BE2C (cell line): ENCODE data around the gene PLOD1.
"Not testable (repeated sequence)": the region's sequence is repeated elsewhere in the genome, so short reads cannot be mapped to it uniquely, and the experiment has no call there.

Experiments
- DNase-seq: peaks from one replicate; pipeline ENCODE4 v3.0.0-alpha.2; 2020
- H3K27me3 ChIP-seq: fragments of 250-450 bp; sonication (Bioruptor Pico); 2 replicates; pipeline ENCODE4 v1.5.1; 2020; ENCODE audit warnings: mild to moderate bottlenecking
- H3K36me3 ChIP-seq: fragments of 250-450 bp; sonication (Bioruptor Pico); 2 replicates; pipeline ENCODE4 v1.5.1; 2020; ENCODE audit warnings: mild to moderate bottlenecking
- H3K4me1 ChIP-seq: fragments of 250-450 bp; sonication (Bioruptor Pico); 2 replicates; pipeline ENCODE4 v1.5.1; 2020
- H3K4me3 ChIP-seq: 2 replicates; pipeline ENCODE4 v1.5.1; 2011; ENCODE audit warnings: low read depth, low read length
- H3K9me3 ChIP-seq: fragments of 250-450 bp; sonication (Bioruptor Pico); 2 replicates; pipeline ENCODE4 v1.5.1; 2020
- CTCF ChIP-seq: IDR thresholded peaks from 2 replicates; pipeline ENCODE4 v1.5.1; 2012; ENCODE audit warnings: mild to moderate bottlenecking, low read depth, low read length

The PLOD1 gene

DNA sequence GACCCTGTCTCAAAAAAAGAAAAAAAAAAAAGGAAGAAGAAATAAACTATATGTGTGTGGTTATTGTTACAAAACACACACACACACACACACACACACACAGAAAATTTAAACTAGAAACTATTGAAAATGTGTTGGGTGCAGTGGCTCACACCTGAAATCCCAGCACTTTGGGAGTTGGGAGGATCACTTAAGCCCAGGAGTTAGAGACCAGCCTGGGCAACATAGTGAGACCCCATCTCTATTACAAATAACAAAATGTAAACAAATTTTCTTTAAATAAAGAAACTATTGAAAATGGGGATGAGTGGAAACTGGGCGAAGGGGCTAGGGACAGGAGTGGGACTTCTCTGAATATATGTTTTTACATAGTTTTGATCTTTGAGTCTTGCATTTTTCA is 31.3 kb upstream of the PLOD1 start:
- H3K9me3 ChIP-seq, result no peaks in the 10 kb centered on the region

GRCh38 chr1:11904156-11904555 is 30.4 kb upstream of the PLOD1 start:
- DNase-seq, H3K36me3 ChIP-seq, H3K9me3 ChIP-seq: not testable (repeated sequence)

More for the DNA sequence above, 31.3 kb upstream of the PLOD1 start:
- no peak overlapping the region for H3K4me3 ChIP-seq
- H3K27me3 ChIP-seq, result no peaks in the 10 kb centered on the region
- no peak for DNase-seq
- 0 out of 2 replicates have a peak, but pooled peaks cover 3% of the 10 kb centered on the region for H3K4me1 ChIP-seq
- no peaks in the 10 kb centered on the region for H3K36me3 ChIP-seq
- TF ChIP-seq CTCF, result no peak

GRCh38 chr1:11904978-11905377 is 29.5 kb upstream of the PLOD1 start:
- no peaks in the 10 kb centered on the region for H3K36me3 ChIP-seq
- H3K4me1 ChIP-seq, result peaks cover 3% of the 10 kb centered on the region; the same call in 1 of the 2 replicates
- no peak overlapping the region for H3K4me3 ChIP-seq
- no peaks in the 10 kb centered on the region for H3K27me3 ChIP-seq
- TF ChIP-seq CTCF, result no peak
- H3K9me3 ChIP-seq, result no peaks in the 10 kb centered on the region
- DNase-seq, result no peak

More at GRCh38 chr1:11904156-11904555, 30.4 kb upstream of the PLOD1 start:
- not testable (repeated sequence) for H3K4me3 ChIP-seq, H3K27me3 ChIP-seq, H3K4me1 ChIP-seq

DNA sequence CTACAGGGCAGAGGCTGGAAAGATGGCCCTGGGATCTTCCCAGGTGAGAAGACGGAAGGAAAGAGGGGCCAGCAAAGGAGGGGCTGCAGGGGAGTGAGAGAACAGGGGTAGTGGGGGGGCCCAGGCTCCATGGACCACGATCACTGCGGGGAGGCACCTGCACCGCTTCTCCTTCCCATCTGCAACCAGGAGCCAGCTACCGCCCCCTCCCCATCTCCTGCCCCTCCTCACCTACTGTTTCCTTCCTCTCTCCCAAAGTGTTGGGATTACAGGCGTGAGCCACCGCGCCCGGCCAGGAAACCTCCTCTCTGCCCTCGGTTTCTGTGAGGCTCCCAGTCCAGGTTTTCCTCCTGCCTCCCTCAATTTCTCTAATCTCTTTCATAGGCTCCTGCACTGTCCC is 27.6 kb upstream of the PLOD1 start:
- H3K36me3 ChIP-seq, result no peaks in the 10 kb centered on the region
- H3K27me3 ChIP-seq, result no peaks in the 10 kb centered on the region
- H3K9me3 ChIP-seq, result no peaks in the 10 kb centered on the region
- DNase-seq, result no peak
- TF ChIP-seq CTCF, result no peak
- H3K4me3 ChIP-seq, result no peak overlapping the region
- H3K4me1 ChIP-seq, result peaks cover 3% of the 10 kb centered on the region; the same call in 1 of the 2 replicates

DNA sequence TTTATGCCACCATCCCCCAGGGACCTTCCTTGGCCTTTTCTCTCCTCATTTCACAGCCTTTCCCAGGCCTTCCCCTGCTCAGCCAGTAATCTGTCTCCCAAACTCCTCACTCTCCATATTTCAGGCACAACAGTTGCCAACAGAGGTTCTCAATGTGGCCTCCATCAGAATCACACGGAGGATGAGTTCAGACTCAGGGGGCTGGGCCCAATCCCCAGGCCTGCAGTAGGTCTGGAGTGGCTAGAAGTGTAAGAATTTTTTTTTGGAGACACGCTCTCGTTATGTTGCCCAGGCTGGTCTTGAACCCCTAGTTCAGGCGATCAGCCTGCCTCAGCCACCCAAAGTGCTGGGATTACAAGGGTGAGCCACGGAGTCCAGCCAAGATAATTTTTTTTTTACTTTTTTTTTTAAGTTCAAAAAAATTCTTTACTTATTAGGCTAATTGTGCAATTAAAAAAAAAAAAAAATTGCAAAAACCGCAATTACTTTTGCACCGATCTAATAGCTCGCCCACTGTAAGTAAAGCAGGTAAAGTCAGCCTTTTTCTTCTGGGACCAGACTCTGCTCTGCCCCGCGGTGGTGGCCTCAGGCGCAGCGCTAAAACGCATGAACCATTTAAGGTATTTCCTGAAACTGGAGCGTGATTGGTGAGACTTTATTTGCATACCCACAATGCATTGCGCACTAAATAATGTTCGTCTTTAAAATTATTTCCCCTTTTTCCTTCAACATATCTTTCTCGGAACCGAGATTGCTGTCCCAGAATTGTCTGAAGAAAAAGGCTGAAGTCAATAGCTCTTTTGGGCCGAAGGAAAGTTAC is 27.0 kb upstream of the PLOD1 start:
- H3K9me3 ChIP-seq, result no peaks in the 10 kb centered on the region
- peak; percentile 81 for DNase-seq
- TF ChIP-seq CTCF, result peak; percentile 28
- no peaks in the 10 kb centered on the region for H3K27me3 ChIP-seq
- peaks cover 3% of the 10 kb centered on the region; the same call in 1 of the 2 replicates for H3K4me1 ChIP-seq
- H3K4me3 ChIP-seq, result no peak overlapping the region
- no peaks in the 10 kb centered on the region for H3K36me3 ChIP-seq

GRCh38 chr1:11908095-11908675 is 26.3 kb upstream of the PLOD1 start:
- H3K4me1 ChIP-seq, result peaks cover 3% of the 10 kb centered on the region; the same call in 1 of the 2 replicates
- peak; percentile 69 for DNase-seq
- no peaks in the 10 kb centered on the region for H3K36me3 ChIP-seq
- no peaks in the 10 kb centered on the region for H3K9me3 ChIP-seq
- H3K4me3 ChIP-seq, result peak overlapping the region; percentile 60
- no peaks in the 10 kb centered on the region for H3K27me3 ChIP-seq
- TF ChIP-seq CTCF, result no peak

GRCh38 chr1:11910914-11911228 is 23.6 kb upstream of the PLOD1 start:
- not testable (repeated sequence) for H3K27me3 ChIP-seq, H3K36me3 ChIP-seq, H3K4me1 ChIP-seq, H3K9me3 ChIP-seq, H3K4me3 ChIP-seq, DNase-seq
